ENCODE results near the gene ETNK2.
A peak's percentile ranks its signal among the peaks of the same experiment; 100 is the strongest.

Gene ETNK2

GRCh38 chr1:204130981-204131892, 20.6 kb downstream of the ETNK2 start:
- FAIRE-seq, result no peak

DNA sequence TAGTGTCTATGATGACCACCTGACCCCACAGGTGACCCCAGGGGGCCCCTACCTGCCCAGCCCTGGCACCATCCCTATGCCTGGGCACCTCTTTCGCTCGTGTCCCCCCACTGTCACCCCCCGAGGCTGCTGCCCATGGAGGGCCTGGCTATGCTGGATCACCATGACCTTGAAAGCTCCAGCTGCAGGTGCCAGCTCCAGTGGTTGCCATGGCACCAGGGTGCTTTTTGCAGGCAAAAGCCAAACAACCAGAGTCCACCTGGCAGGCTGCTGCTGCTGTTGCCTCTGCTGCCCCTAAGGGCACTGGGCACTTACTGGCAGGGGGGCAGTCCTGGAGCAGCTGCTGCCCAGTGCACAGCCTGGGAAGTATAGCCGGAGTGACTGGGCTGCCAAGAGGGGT, 21.7 kb downstream of the ETNK2 start:
- DNase-seq (ENCODE audit: insufficient read length), result no peak
- TF ChIP-seq POLR2A (IDR thresholded peaks at IDR 0.05; ENCODE audit: low read depth, low read length) (no peak), TAF1 (IDR thresholded peaks at IDR 0.05; ENCODE audit: borderline replicate concordance, low read depth, low read length) (no peak), POLR2AphosphoS5 (IDR thresholded peaks at IDR 0.05; ENCODE audit: low read depth, low read length) (no peak)
- FAIRE-seq, result no peak

More at GRCh38 chr1:204130981-204131892, 20.6 kb downstream of the ETNK2 start:
- TF ChIP-seq POLR2AphosphoS5 (IDR thresholded peaks at IDR 0.05; ENCODE audit: low read depth, low read length), result no peak
- no peak for TF ChIP-seq POLR2A (IDR thresholded peaks at IDR 0.05; ENCODE audit: low read depth, low read length)
- TF ChIP-seq TAF1 (IDR thresholded peaks at IDR 0.05; ENCODE audit: borderline replicate concordance, low read depth, low read length), result no peak
- DNase-seq (ENCODE audit: insufficient read length), result no peak

DNA sequence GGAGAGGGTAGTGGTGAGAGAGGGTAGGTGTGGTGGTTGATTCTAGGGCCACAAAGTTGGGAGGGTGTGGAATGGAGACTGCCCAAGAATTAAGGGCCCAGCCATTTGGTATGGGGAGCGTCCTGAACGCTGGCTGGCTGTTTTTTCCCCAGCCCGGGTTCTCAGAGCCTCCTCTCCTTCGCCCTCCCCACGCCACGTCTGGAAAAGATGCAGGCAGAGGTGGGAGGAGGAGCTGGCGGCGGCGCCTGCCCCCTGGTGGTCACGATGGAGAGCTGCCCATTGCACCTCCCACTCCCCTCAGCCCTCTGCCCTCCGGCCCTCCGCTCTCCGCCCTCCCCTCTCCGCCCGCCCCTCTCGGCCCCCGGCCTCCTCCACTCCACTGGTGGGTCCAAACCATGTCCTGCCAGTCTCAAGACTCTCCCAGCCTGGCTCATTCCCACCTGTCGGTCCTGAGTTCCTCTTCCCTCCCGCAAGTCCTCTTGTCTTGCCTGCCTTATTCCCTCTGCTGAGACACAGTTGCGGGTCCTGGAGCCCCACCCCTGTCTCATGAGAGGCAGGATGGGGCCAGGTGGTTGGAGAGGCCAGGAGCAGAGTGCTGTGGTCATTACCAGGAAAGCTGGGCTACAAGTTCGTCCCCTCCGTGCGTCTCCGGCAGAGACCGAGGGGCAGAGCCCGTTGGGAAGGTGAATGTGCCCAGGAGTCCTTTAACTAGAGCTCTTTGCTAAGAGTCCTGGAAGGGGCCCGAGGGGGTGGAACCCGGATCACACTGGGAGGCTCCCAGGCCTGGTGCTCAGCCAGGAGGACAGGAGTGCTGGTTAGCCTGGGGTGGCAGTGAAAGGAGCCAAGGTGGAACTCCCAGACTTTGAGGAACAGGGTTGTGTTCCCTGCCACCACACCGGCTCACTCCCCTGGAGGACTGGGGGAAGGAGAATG, 22.6 kb downstream of the ETNK2 start:
- TF ChIP-seq POLR2A (IDR thresholded peaks at IDR 0.05; ENCODE audit: low read depth, low read length), result no peak
- TF ChIP-seq POLR2AphosphoS5 (IDR thresholded peaks at IDR 0.05; ENCODE audit: low read depth, low read length), result no peak
- TF ChIP-seq TAF1 (IDR thresholded peaks at IDR 0.05; ENCODE audit: borderline replicate concordance, low read depth, low read length), result no peak
- FAIRE-seq (peak; percentile 85), DNase-seq (ENCODE audit: insufficient read length) (peak; percentile 90)

GRCh38 chr1:204128464-204128963, 23.3 kb downstream of the ETNK2 start:
- FAIRE-seq, result no peak
- no peak for DNase-seq (ENCODE audit: insufficient read length)
- TF ChIP-seq POLR2A (IDR thresholded peaks at IDR 0.05; ENCODE audit: low read depth, low read length), result no peak
- no peak for TF ChIP-seq TAF1 (IDR thresholded peaks at IDR 0.05; ENCODE audit: borderline replicate concordance, low read depth, low read length)
- TF ChIP-seq POLR2AphosphoS5 (IDR thresholded peaks at IDR 0.05; ENCODE audit: low read depth, low read length), result no peak

DNA sequence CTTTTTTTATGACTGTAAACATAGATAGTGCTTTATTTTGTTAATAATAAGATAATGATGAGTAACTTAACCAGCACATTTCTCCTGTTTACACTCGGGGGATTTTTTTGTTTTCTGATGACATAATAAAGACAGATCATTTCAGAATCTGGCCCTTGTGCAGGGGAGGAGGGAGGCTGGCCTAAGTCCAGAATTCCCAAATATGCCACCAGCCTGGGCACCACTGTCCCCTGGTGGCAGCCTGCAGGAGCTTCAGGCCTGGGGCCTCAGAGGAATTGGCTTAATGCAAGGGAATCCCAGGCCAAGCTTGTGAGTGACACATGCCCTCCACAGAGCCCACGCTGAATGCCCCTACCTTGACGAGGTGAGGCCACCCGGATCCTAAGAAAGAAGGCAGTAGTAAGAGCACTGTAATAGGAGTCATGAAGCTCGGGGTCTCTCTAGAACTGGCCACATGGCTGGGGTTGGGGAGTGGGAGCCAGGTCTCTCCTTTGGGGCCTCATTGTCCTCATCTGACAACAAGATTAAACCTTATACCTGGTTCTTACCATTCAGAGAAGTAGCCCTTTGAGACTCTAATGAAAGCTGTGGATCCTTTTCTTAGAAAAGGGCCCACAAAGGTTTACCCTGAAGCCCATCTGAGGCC, 24.1 kb downstream of the ETNK2 start:
- DNase-seq (ENCODE audit: insufficient read length), result no peak
- FAIRE-seq, result no peak
- TF ChIP-seq TAF1 (IDR thresholded peaks at IDR 0.05; ENCODE audit: borderline replicate concordance, low read depth, low read length) (no peak), POLR2AphosphoS5 (IDR thresholded peaks at IDR 0.05; ENCODE audit: low read depth, low read length) (no peak), POLR2A (IDR thresholded peaks at IDR 0.05; ENCODE audit: low read depth, low read length) (no peak)

DNA sequence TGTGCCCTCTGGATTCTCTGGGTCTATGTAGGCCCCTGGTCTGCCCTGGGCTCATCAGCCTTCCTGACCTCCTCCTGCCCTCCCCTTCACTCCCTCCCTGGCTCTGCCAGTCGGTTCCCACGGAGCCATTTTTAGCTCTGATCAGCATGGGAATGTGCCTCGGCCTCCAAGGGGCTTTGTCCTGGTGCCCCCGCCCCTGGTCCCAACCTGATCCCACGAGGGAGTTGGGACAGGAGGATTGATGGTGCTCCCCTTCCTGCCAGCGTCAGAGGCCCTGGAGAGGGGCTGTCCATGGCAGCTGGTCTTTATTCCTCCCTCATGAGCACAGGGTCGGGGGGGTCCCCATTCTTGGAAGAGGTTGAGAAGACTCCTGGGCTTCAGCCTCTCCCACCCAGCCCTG, 24.9 kb downstream of the ETNK2 start:
- no peak for FAIRE-seq
- no peak for TF ChIP-seq TAF1 (IDR thresholded peaks at IDR 0.05; ENCODE audit: borderline replicate concordance, low read depth, low read length)
- no peak for TF ChIP-seq POLR2AphosphoS5 (IDR thresholded peaks at IDR 0.05; ENCODE audit: low read depth, low read length)
- TF ChIP-seq POLR2A (IDR thresholded peaks at IDR 0.05; ENCODE audit: low read depth, low read length), result no peak
- no peak for DNase-seq (ENCODE audit: insufficient read length)

DNA sequence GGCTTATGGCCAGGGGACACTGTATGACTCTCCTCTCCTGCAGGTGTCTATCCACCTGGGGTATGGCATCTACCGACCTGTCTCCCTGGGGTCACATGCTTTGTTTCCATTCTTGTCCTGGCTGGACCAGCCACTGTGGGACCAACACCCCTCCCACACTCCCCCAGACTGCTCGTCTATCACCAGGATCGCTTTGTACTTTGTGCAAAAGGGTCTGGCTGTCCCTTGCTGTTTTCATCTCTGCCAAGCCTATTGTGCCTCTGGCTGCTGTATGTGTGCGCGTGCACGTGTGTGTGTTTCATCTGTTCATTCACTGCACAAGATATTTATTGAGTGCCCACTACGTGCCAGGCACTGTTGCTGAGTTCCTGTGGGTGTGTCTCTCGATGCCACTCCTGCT, 25.5 kb downstream of the ETNK2 start:
- no peak for DNase-seq (ENCODE audit: insufficient read length)
- no peak for TF ChIP-seq POLR2A (IDR thresholded peaks at IDR 0.05; ENCODE audit: low read depth, low read length)
- TF ChIP-seq TAF1 (IDR thresholded peaks at IDR 0.05; ENCODE audit: borderline replicate concordance, low read depth, low read length), result no peak
- TF ChIP-seq POLR2AphosphoS5 (IDR thresholded peaks at IDR 0.05; ENCODE audit: low read depth, low read length), result no peak
- no peak for FAIRE-seq

DNA sequence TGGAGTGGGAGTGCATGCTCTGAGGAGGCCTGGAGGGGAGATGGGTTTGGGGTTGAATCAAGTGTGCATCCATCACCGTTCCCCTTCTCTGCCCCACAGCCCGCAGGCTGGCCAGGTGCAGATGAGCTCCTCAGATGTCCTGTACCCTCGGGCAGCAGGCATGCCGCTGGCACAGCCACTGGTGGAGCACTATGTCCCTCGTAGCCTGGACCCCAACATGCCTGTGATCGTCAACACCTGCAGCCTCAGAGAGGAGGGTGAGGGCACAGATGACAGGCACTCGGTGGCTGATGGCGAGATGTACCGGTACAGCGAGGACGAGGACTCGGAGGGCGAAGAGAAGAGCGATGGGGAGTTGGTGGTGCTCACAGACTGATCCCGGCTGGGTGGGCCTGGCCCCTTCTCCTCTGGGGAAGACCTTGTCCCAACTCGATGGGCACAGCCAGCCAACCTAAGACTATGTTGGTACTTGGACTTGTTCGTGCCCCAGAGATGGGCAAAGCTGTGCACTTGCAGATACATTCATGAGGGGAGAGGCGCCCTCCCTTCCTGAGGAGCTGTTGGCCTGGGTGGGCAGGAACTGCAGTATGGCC, 26.0 kb downstream of the ETNK2 start:
- TF ChIP-seq TAF1 (IDR thresholded peaks at IDR 0.05; ENCODE audit: borderline replicate concordance, low read depth, low read length) (no peak), POLR2AphosphoS5 (IDR thresholded peaks at IDR 0.05; ENCODE audit: low read depth, low read length) (no peak), POLR2A (IDR thresholded peaks at IDR 0.05; ENCODE audit: low read depth, low read length) (no peak)
- FAIRE-seq, result no peak

DNA sequence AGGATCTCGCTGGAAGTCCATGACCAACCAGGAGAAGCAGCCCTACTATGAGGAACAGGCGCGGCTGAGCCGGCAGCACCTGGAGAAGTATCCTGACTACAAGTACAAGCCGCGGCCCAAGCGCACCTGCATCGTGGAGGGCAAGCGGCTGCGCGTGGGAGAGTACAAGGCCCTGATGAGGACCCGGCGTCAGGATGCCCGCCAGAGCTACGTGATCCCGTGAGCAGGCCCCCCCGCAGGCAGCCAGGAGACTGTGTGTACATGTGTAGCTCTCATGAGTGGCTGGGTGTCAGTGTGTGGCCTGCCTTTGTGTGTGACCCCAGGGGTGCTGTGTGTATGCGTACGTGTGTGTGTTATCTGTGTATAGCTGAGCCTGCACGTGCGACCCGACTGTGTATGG, 27.2 kb downstream of the ETNK2 start:
- no peak for DNase-seq (ENCODE audit: insufficient read length)
- TF ChIP-seq TAF1 (IDR thresholded peaks at IDR 0.05; ENCODE audit: borderline replicate concordance, low read depth, low read length) (no peak), POLR2AphosphoS5 (IDR thresholded peaks at IDR 0.05; ENCODE audit: low read depth, low read length) (no peak), POLR2A (IDR thresholded peaks at IDR 0.05; ENCODE audit: low read depth, low read length) (no peak)
- no peak for FAIRE-seq

More for the DNA sequence above, 26.0 kb downstream of the ETNK2 start:
- no peak for DNase-seq (ENCODE audit: insufficient read length)

GRCh38 chr1:204123376-204123775, 28.5 kb downstream of the ETNK2 start:
- DNase-seq (ENCODE audit: insufficient read length), result no peak
- TF ChIP-seq POLR2A (IDR thresholded peaks at IDR 0.05; ENCODE audit: low read depth, low read length) (no peak), POLR2AphosphoS5 (IDR thresholded peaks at IDR 0.05; ENCODE audit: low read depth, low read length) (no peak), TAF1 (IDR thresholded peaks at IDR 0.05; ENCODE audit: borderline replicate concordance, low read depth, low read length) (no peak)
- no peak for FAIRE-seq

Data from GM12892 (cell line).